HG02763 (cell line): ENCODE data around the gene PROM2.

ENCODE experiments used
- ATAC-seq: cut with Tn5 transposase; IDR thresholded peaks from one replicate; pipeline ENCODE4 v1.9.1; 2021; ENCODE audit warnings: mild to moderate bottlenecking, moderate library complexity; ENCODE audit not compliant: unreplicated experiment

Gene PROM2

GRCh38 chr2:95336406-95336805 is 62.2 kb downstream of the PROM2 start:
- ATAC-seq: no peak

DNA sequence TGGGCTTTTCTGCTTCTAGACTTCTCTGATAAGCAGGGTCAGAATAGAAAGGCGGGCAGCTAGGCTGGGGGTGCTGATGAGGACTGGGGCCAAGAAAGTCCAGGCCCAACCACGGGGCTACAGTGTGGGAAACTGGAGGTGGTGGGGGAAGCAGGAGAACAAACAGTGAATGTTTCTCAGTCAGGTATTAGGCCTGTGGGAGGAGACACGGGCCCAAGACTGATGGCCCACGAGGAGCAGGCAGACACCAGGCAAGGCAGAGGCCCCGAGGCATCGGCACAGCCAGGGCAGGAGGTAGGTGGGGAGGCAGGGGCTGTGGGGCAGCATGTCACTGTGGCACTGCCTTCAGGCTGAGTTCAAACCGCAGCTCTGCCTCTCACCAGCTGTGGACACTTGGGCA is 63.6 kb downstream of the PROM2 start:
- no peak for ATAC-seq
